Measurements from ENCODE around the gene FGF14.

- TF ChIP-seq GATA3 (IDR thresholded peaks at IDR 0.05; ENCODE audit: low read depth, low read length): no peak
- no peak for TF ChIP-seq GATA2 (IDR thresholded peaks at IDR 0.05; ENCODE audit: low read depth, low read length)
Measured at GRCh38 chr13:102286326-102286725, 115.5 kb downstream of the FGF14 start.
